NCI-H1048 (cell line): ENCODE data around the gene ADAMTS14.

ENCODE experiments used
- DNase-seq: peaks from one replicate; lab custom pipeline; 2025; lab: John Stamatoyannopoulos, UW

Gene ADAMTS14

DNA sequence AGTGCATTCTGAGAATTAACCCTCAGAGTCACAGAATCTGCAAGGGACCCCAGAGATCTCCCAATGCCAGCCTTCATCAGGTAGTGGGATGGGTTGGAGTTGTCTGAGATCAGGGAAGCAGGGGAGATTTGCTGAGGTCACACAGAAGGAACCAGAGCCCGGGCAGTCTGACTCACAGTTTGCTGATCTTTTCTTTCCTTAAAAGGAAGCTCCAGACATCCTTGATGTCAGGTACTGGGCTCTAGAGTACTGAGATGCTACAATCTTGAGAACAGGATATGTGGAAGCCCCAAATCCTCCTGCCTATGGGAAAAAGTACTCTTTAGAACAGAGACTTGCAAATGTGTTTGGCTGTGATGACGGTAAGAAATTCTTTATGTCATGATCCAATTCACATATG is 112.2 kb downstream of the ADAMTS14 start:
- DNase-seq = no peak

DNA sequence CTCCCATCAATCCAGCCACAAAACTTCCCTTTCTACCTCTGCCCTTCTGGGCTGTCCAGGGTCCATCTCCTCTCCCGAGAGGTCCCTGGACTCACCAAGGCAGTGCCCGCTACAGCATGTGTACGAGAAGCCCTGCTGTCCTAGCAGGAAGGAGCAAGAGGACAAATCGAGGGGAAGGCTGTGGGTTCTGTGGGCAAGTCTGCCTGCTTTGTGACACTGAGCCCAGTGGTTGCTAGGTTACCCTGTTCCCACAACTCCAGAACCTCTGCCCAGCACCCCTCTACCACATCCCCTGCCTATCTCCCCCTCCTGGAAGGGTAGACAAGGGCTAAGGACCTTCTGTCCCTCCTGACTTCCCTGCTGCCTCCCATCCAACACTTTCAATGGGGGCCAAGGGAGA is 112.9 kb downstream of the ADAMTS14 start, which contains the start of gene TBATA:
TBATA (minus strand) TSS at position 188 of the 400 bp plus-strand sequence. CDS start 1,998 bp downstream, outside the sequence.
- no peak for DNase-seq

DNA sequence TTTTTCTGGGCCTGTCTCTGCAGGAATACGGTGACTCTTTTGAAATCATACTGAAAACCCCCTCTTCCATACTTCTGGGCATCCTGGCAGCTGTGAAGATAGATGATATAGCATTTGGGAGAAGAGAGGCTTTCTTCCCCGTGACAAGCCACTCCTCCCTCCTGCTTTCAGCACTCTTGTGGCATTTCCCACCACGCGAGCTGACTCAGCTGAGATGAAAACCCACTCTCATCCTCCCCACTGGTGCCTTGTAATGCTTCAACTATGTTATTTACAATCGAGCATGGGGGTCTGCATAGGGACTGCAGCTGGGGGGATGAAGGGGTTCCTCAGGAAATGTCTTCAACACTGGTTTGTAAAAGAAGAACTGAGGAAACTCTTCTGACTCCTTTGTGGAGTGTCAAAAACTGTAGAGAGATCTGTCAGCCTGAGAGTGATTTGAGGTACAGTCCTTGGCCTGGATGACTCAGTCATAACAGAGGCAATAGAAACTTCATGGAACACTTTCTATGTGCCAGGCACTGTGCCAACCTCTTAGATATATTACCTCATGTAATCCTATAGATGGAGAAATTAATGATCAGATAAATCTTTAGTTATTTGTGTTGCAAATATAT is 114.6 kb downstream of the ADAMTS14 start:
- DNase-seq = no peak

DNA sequence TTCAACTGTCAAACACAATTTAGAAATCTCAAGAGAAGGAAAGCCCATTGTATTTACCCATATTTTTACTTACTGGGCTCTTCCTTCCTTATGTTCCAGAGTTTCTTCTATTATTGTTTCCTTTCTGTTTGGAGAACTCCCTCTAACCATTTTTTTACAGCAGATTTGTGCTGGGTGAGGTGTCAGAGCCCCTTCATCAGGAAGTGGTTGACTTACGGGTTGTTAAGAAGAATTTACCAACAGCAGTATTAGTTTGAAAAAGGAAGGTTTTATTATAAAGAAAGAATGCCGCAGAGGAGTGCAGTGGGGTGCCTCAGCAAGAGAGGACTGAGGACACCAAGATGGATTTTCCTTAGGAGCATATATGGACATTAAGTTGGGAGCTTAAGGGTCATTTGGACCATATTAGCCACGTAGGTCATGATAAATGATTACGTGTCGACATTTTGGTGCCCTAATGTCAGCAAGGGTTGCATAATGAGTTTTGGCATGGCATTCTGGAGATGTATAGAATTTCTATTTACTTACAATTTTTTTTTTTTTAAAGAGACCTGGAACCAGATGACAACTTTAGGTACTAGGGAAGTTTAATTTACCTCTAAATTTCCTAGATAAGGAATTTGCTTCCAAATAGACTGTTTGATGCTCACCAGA is 119.2 kb downstream of the ADAMTS14 start:
- DNase-seq = no peak

DNA sequence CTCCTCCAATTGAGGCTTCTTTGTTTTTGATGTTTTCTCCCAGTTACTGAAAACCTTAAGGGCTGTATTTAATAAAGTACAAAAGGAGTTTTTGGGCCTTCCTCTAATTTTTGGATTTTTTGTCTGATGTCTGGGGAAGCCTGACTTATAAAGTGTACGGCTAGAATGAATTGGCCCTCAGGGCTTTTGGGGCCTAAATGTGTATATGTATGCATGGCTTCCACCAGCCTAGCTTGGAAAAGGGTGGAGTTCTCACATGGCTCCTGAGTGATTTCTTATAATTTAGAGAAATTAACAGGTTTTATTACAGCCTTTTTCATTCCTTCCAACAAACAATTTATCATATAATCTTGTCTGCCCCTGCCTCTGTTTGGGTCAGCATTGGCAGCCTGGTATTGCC is 123.3 kb downstream of the ADAMTS14 start:
- no peak for DNase-seq

DNA sequence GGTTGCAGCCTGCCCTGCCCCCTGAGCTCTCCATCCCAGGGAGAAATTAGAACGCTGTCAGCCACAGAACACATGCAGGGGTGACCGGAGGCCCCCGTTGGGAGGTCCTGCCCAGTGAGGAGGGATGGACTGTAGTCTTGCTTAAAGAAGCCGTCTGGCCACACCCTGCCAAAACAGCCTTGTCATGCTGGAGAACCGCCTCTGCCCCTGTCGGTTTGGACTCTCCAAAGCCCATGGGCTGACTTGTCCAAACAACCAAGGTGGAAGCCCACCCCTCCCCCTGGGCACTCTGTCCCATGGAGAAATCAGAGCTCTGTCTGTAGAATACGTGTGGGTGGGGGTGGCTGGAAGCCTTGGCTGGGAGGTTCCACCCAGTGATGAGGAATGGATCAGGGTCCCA is 125.5 kb downstream of the ADAMTS14 start:
- no peak for DNase-seq

DNA sequence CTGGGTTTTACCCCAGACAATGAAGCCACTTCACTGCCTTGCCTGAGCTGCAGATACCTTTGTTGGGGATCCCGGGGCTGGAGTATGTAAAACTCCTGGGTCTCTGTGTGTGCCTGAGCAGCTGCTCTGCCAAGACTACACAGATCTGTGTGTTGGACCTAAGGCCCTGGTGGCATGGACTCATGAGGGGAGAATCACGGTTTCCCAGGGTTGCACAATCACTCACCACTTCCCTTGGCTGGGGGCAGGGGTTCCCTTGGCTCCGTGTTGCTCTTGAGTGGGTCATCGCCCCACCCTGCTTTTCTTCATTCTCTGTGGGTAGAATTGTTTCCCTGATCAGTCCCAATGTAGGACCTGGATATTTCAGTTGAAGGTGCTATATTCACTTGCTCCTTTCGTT is 126.8 kb downstream of the ADAMTS14 start:
- no peak for DNase-seq

DNA sequence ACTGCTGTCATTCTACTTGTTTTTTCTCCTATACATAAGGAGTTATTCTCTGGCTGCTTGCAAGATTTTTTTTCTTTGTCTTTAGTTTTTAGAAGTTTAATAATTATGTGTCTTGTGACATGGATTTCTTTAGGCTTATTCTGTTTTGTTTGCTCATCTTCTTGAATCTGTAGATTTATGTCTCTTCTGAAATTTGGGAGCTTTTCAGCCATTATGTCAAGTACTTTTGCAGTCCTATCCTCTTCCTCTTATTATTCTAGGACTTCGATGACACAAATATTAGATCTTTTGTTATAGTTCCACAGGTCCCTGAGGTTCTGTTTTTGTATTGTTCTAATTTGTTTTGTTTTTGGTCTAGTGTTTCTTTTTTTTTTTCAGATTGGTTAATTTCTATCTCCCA is 129.5 kb downstream of the ADAMTS14 start:
- DNase-seq = no peak

DNA sequence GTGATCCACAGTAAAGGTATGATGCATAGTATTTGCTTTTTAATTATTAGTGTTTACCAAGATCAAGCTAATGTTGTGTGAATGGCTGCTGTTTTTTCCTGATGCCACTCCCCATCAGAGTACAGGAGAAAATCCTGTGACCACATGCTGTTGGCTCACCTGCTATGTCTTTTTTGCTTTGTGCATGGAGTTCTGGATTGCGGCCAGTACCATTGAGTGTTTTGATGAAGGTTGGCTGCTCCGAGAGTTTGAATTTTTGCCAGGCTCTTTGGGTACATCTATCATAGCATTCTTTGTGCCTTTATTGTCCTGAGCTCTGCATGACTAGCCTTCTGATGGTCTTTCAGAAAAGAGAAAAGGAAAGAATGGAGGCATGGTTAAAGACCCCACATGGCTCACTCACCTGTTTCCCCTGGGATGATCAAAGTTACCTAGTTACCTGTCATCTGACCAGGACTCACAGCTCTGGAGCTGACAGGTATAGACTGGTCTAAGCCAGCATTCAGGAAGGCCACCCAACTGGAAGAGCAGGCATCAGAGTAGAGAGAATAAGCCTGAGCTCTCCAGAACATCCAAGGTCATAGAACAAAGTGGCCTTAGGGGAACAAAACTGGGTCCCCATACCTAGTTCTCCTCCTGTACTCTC is 131.6 kb downstream of the ADAMTS14 start:
- no peak for DNase-seq

DNA sequence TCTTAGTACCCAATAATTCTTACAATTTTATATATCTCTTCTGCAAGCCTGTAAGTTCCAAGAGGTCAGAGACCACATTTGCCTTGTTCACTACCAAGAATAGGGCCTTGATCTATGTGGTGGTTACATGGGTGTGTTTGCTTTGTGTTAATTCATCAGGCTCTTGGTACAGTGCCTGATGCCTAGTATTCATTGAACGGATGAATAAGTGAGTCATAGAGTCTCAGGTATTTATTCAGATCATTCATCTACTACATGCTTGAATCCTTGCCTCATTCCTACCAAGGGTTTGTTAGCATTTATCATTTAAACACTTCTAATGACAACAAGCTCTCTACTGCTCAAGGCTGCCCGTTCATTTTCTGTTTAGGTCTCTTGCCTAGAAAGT is 132.1 kb downstream of the ADAMTS14 start:
- DNase-seq = no peak

DNA sequence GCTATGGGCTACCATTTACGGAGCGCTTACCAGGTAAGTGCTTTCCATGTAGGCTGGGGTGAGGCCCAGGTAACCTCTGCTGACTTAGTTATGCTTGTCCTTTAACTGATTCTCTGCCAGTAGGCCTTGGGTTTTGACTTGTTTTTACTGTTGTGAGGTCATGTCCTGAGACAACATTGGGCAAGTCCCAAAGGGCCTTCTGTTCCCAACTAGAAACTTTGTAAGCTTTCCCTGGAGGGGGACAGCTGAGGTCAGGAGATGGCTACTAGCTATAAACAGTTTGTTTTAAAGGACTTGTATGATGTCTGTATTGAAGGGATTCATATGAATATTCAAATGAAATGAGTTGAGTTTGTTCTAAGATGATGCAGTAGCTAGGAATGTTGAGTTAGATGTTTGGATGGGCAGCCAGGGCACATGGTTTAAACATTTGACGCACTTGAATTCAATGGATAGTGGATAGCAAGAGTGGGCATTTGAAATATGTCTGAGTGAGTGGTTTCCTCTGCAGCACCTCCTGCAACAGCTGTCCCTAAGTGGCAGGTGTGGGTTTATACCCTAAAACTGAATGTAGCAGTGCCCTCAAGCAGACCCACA is 133.4 kb downstream of the ADAMTS14 start:
- DNase-seq = no peak

DNA sequence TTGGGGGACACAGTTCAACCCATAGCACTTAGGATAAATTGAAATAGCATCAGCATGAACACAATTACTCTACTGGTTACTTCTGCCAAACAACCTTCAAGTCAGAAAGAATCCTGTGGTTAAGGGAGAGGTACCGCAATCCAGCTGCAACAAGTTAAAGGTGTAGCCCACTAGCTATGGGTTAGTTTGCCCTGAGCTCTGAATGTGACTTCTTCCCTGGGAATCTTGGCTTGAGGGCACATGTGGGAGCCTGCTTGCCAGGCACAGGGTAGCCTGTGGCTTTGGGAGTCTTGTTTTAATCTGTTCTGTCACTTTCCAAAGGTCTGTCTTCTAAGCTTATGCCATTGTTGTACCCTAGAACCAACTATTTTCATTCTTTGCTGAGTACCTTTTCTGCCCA is 134.5 kb downstream of the ADAMTS14 start:
- DNase-seq = no peak

DNA sequence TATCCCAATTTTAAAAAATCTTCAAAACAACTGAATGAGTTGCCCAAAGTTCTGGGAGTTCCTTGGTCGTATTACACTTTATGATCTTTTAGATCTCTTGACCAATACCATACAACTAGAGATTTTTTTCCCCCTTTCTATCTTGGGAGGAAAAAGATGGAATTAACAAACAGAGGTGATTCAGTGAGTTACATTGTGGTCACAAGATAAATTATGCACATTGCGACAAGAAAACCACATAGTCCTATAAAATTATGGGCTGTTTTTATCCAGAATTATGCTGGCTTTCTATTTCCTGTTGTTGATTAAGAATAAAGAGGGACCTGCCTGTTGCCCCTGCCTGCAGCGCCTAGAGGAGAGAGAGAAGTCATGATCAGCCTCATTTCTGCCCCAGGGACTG is 135.2 kb downstream of the ADAMTS14 start:
- no peak for DNase-seq

DNA sequence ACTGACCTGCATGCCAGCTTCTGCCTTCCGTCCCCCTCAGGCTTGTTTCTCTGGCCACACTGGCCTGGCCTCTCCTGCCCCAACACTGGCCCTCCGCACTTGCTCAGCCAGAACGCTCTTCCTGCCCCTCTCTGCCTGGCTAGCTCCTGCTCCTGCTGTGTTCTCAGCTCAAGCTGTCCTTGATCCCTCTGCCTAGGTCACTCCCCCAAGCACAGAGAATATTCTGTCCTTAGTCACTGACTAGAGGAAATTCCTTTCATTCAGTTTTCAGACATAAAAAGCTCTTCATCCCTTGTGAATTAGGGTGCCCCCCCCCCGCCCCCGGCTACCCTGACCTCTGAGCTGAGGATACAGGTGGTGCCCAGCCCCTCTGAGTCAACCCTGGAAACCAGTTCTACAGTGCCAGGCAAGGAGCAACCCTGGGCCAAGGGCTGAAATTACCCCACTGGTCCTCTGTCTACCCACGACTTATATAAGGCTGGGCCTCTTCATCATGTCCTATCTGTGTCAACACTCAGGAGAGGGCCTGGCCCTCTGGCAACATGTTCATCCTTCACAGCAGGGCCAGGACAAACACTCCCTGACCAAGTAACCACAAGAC is 136.8 kb downstream of the ADAMTS14 start:
- no peak for DNase-seq

DNA sequence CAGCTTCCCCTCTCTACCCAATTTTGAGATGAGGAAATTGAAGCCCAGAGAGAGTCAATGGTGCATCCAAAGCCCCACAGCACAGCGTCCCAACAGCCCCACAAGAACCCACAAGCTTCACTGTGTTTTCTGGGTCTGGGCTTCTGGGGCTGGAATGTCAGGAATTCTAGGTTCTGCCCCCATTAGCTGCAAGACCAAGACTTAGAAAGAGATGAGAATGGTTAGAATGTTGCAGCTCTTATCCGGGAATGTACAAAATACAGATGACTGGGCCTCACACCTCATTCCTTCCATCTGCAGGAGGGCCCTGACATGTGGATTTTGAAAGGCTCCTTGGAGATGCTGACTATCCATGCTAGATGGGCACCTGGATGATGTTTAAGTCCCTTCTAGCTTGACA is 137.4 kb downstream of the ADAMTS14 start:
- no peak for DNase-seq

DNA sequence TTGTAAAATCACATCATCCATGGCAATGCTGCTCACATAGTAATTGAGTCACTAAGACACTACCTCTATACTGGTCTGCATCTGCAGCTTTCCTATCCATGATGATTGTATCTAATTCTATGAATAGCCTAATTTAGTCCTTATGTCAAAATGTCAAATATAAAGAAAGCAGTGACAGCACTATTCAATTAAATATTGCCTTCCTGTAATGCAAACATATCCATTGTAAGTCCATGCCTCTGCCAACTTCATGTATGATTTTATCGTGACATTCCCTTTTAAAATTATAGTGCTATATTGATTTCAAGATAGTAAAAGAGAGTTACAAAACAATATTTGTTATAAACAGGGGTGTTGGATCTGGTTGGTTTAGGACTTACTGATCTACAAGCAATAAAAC is 138.7 kb downstream of the ADAMTS14 start:
- no peak for DNase-seq

DNA sequence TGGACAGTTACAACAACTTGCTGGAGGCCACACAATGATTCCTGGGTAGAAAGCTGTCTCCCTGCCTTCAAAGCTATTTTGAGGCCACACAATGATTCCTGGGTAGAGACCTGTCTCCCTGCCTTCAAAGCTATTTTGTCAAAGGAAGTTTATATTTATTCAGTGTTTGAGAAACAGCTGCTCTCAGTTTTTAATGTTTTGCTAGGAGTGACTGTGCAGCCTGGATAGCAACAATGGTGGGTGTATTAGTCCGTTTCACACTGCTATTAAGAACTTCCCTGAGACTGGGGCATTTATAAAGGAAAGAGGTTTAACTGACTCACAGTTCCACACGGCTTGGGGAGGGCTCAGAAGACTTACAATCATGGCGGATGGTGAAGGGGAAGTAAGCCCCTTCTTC is 139.6 kb downstream of the ADAMTS14 start:
- no peak for DNase-seq
